ENCODE results near the gene ARFGEF3.

The ARFGEF3 gene

GRCh38 chr6:138162111-138162954 is 594 bp downstream of the ARFGEF3 start:
- DNase-seq: peak; percentile 15

GRCh38 chr6:138162955-138163575 is 1.3 kb downstream of the ARFGEF3 start:
- DNase-seq: no peak

DNA sequence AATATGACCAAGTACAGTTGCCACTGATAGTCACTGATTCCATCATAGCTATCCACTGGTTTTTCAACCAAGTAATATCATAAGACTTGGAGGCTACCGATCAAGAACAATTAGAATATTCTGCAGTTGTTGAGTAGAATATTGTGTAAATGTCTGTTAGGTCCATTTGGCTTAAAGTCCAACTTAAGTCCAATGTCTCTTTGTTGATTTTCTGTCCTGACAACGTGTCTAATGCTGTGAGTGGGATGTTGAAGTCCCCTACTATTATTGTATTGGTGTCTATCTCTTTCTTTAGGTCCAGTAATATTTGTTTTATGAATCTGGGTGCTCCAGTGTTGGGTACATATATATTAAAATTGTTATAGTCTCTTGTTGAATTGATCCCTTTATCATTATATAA is 13.9 kb downstream of the ARFGEF3 start:
- no peak for DNase-seq

DNA sequence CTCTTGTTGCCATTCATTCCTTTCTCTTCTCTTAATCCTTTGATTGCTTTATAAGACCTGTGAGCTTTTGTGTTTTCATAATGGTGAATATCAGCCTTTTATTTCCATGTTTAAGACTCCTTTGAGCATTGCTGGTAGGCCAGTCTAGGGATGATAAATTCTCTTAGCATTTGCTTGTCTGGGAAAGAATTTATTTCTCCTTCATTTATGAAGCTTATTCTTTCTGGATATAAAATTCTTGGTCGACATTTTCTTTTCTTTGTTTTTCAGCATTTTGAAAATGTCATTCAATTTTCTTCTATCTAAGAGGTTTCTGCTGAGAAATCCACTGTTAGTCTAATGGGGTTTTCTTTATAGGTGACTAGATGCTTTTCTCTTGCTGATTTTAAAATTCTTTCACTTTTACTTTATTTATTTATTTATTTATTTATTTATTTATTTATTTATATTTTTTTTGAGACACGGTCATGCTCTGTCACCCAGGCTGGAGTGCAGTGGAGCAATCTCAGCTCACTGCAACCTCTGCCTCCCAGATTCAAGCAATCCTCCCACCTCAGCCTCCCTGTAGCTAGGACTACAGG is 15.0 kb downstream of the ARFGEF3 start:
- no peak for DNase-seq

- DNase-seq: no peak
Observed at GRCh38 chr6:138182939-138183789, 21.4 kb downstream of the ARFGEF3 start.

DNA sequence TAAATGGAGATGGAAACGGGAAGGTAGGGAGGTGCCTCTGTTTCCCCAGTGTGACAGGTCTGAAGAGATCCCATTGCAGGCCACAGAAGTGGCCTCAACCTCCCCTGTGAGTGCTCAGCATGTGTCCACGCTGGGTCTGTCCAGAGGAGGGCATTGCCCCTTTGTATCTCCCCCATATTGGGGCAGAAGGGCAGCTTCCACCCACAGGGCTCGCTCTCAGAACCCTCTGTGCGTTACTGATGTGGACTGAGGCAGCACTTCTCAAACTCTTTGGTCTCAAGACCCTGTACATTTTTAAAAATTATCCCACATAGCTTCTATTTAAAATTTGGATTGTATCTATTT is 22.0 kb downstream of the ARFGEF3 start:
- DNase-seq: no peak

- DNase-seq: no peak
Observed at GRCh38 chr6:138184230-138184629, 22.5 kb downstream of the ARFGEF3 start.

- DNase-seq: no peak
Observed at GRCh38 chr6:138187156-138187555, 25.4 kb downstream of the ARFGEF3 start.

DNA sequence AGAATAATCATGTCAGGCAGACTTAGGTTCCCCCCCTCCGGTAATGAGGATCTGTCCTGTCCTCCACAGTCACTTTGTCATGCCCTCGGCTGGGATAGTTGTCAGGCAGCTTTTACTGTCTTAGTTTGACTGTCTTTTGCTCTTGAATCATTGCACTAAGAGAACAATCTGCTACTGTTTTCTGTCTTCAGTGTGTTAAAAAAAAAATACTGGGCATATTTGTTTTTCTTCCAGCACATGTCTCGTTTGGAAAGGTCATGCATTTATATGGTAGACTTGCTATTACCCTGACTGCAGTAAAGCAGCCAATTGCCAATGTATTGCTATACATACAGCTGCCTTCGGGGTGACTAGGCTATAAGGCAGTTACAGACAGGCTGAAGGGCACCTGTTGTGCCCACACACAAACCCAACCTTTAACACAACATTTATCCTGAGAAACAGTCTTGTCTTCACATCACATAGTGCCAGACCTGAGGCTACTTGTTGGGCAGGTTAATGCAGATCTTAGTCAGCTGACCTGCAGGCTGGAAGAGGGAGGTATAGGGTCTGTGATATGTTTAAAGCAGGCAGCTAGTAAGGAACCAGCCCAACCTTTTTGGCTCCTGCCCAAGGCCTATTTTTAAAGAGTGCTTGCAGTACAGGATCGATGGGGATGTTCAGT is 26.7 kb downstream of the ARFGEF3 start:
- peak; percentile 85 for DNase-seq

DNA sequence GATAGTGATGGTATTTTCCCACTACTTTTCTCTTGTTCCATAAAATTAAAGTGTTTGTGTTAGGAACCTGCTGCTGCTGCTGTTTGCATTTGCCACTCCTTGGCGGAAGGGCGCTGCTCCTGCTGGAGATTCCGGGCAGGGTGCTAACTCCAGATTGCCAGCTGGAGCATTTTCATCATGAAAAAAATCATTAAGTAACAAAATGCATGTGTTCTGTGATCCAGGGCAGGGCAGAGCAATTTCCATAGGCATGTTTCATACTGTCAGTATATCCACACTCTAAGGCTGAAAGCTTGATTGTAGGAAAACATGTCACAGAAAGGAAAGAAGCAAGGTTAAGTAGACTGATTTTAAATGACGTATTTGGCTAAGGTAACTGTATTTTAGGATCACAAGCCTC is 32.5 kb downstream of the ARFGEF3 start:
- DNase-seq: no peak

DNA sequence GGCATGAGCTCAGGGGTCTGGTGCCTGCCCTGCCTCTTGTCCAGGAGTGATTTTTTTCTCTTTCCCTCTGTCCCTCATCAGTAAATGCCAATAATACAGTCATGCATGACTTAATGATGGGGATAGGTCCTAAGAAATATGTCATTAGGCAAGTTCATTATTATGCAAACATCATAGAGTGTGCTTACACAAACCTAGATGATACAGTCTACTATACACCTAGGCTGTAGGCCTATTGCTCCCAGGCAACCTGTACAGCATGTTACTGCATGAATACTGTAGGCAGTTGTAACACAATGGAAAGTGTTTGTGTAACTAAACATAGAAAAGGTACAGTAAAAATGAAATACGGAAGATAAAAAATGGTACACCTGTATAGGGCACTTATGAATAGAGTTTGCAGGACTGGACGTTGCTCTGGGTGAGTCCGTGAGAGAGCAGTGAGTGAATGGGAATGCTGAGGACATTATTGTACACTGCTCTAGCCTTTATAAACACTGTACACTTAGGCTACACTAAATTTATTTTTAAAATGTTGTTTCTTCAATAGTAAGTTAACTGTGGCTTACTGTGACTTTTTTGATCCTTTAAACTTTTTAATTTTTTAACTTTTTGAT is 34.5 kb downstream of the ARFGEF3 start:
- DNase-seq: no peak

- no peak for DNase-seq
Observed at GRCh38 chr6:138197570-138197969, 35.8 kb downstream of the ARFGEF3 start.

GRCh38 chr6:138198430-138199091 is 36.8 kb downstream of the ARFGEF3 start:
- no peak for DNase-seq

- DNase-seq: no peak
Observed at GRCh38 chr6:138201836-138202235, 40.1 kb downstream of the ARFGEF3 start.

- DNase-seq: no peak
Observed at GRCh38 chr6:138203315-138203714, 41.6 kb downstream of the ARFGEF3 start.

DNA sequence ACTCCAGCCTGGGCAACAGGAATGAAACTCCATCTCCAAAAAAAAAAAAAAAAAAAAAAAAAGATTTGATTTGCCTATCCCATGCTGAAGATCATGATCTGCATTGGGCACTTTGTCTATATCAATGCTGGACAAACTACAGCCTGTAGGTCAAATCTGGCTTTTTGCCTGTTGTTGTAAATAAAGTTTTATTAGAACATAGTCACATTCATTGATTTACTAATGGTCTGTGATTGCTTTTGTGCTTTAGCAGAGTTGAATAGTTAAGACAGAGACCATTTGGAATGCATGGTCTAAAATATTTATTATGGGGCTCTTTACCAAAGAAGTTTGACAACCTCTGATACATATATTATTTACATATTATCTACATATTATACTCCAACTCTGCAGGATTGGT is 42.6 kb downstream of the ARFGEF3 start:
- no peak for DNase-seq

DNA sequence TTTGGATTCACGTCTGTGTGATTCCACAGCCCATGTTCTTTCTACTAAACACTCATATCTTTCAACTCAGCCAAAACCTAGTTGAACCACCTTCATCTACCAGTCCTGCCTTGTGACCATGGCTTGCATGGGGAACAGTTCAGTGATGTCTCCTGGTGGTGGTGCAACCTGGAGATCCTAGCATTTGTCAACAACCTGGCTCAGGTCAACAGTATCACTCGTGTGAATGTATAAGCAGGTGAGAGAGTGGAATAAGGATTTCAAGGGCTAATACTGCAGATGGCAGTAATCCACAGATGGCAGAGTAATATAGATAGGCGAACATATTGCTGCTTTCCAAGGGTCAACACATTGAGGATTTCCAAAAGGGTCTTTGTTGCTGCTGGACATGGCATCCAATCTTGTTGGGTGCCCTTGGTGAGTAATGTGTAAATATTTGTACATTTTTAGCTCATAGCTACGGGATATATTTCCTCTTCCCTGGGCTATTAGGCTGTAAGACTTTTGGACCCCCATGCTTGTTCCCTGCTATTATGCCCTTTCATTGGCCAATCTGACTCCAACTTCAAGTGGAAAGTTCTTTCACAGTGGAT is 43.1 kb downstream of the ARFGEF3 start:
- DNase-seq: no peak

GRCh38 chr6:138205437-138206094 is 43.8 kb downstream of the ARFGEF3 start:
- DNase-seq: no peak

DNA sequence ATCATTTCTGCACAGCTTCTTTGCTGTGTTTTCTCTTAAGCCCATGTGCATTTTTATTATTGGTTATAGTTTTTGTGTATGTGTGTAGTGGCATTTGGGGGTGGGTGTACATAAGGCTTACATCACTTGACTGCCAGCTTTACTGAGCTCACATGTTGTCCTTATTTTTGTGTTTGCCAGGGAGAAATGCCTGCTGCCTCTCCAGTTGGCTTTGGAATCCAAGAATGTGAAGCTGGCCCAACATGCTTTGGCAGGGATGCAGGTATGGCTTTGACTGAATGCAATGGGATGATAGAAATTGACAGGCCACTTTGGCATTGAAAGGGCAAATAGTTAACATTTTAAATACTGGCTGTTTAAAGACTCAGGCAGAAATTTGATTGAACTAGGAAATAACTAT is 45.1 kb downstream of the ARFGEF3 start:
- DNase-seq: no peak

- no peak for DNase-seq
Observed at GRCh38 chr6:138211048-138211581, 49.4 kb downstream of the ARFGEF3 start.

Data from RPMI8226 (cell line).